ENCODE results near the gene DMRT1.

The DMRT1 gene

DNA sequence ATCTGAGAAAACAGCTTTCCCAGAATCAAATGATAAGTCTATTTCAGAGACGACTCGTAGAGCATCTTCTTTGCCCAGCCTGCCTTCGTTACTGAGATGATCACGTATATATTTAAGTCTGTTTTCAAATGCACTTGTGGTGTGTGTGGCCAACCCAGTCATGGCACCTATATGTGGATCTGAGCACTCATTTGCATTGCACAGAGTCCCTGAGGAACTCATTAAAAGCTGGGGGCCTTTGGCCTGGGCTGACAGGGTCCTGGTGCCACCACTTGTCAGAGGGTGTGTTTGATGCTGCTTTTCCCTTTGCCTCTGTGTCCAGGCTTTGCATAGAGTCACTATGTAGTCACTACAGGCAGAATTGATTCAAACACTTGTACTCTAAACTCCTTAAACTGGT lies 117.6 kb downstream of the DMRT1 start:
- H3K27me3 ChIP-seq, result peaks cover 98% of the 10 kb centered on the region
- TF ChIP-seq, protein P1, sequence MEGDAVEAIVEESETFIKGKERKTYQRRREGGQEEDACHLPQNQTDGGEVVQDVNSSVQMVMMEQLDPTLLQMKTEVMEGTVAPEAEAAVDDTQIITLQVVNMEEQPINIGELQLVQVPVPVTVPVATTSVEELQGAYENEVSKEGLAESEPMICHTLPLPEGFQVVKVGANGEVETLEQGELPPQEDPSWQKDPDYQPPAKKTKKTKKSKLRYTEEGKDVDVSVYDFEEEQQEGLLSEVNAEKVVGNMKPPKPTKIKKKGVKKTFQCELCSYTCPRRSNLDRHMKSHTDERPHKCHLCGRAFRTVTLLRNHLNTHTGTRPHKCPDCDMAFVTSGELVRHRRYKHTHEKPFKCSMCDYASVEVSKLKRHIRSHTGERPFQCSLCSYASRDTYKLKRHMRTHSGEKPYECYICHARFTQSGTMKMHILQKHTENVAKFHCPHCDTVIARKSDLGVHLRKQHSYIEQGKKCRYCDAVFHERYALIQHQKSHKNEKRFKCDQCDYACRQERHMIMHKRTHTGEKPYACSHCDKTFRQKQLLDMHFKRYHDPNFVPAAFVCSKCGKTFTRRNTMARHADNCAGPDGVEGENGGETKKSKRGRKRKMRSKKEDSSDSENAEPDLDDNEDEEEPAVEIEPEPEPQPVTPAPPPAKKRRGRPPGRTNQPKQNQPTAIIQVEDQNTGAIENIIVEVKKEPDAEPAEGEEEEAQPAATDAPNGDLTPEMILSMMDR (IDR thresholded peaks at IDR 0.05), result no peak
- H3K4me3 ChIP-seq (ENCODE audit: low read depth in 1 of 2, low read length in 1 of 2), result no peak overlapping the region

DNA sequence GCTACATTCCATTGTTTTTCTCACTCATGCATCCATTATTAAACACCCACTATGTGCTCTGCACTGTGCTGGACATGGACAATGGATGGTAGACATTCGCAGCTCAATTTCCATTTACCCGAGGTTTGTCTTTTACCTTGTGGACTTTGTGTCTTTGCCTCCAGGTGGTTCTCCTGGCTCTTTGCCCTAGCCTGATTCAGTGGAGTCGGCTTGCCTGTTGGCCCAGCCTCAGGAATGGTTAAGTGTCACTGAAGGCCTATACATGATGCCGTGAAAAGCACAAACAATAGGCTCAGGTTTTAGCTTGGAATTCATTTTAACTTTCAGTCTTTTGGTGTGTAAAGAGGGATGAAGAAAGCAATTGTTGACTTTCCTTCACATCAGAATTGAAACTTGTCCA lies 118.4 kb downstream of the DMRT1 start:
- Histone ChIP-seq H3K4me1 (ENCODE audit: control insufficient read depth in 1 of 2, insufficient read depth in 1 of 2, low read depth in 1 of 2, low read length in 1 of 2) (no peaks in the 10 kb centered on the region), H3K27ac (no peak overlapping the region), H3K9me3 (no peaks in the 10 kb centered on the region), H3K27me3 (peaks cover 98% of the 10 kb centered on the region), H3K36me3 (no peaks in the 10 kb centered on the region), H3K4me3 (ENCODE audit: low read depth in 1 of 2, low read length in 1 of 2) (no peak overlapping the region)
- TF ChIP-seq, protein P1 (IDR thresholded peaks at IDR 0.05), result no peak

More for the DNA sequence above, 117.6 kb downstream of the DMRT1 start:
- no peak overlapping the region for H3K27ac ChIP-seq
- H3K9me3 ChIP-seq, result no peaks in the 10 kb centered on the region
- H3K36me3 ChIP-seq, result no peaks in the 10 kb centered on the region
- no peaks in the 10 kb centered on the region for H3K4me1 ChIP-seq (ENCODE audit: control insufficient read depth in 1 of 2, insufficient read depth in 1 of 2, low read depth in 1 of 2, low read length in 1 of 2)

DNA sequence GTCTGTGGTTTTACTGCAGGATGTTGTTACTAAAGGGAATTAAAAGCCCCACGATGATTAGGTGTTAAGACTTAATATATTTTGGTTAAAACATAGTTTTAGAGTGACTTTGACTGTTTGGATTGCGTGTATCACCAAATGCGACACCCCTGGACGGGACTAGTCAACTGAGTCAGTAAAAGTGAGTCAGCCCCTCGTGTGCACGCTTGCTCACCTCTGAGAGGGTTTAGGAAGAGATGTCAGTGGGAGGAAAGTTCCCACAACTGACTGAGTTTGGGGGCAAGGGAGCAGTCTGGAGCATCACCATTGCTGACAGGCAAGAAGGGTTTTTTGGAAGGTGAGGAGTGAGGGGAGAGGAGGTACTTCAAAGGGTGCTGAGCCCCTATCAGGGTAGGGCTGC lies 120.5 kb downstream of the DMRT1 start:
- H3K36me3 ChIP-seq, result no peaks in the 10 kb centered on the region
- no peaks in the 10 kb centered on the region for H3K4me1 ChIP-seq (ENCODE audit: control insufficient read depth in 1 of 2, insufficient read depth in 1 of 2, low read depth in 1 of 2, low read length in 1 of 2)
- TF ChIP-seq, protein P1 (IDR thresholded peaks at IDR 0.05), result no peak
- no peaks in the 10 kb centered on the region for H3K9me3 ChIP-seq
- H3K27ac ChIP-seq, result no peak overlapping the region
- peaks cover 100% of the 10 kb centered on the region for H3K27me3 ChIP-seq
- no peak overlapping the region for H3K4me3 ChIP-seq (ENCODE audit: low read depth in 1 of 2, low read length in 1 of 2)

DNA sequence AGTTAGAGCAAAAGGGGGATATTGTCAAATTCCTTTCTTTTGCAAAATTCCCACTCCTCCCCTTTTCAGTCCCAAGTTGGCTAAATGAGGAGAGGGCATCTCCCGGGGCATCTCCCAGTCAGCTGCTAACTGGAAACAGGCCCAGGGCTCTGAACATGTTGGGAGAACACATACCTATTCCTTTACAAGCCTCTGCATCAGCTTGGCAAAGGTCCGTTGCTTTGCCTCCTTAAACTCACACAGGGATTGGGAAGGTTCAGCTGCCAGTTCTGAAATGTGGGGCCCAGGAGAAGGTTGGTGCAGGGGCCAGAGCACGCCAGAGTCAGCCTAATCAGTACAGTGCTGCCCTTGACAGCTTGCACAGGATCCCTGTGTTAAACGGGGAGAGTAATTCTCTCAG lies 124.0 kb downstream of the DMRT1 start:
- Histone ChIP-seq H3K27ac (no peak overlapping the region), H3K9me3 (peaks cover 4% of the 10 kb centered on the region), H3K4me1 (ENCODE audit: control insufficient read depth in 1 of 2, insufficient read depth in 1 of 2, low read depth in 1 of 2, low read length in 1 of 2) (no peaks in the 10 kb centered on the region), H3K27me3 (peaks cover 100% of the 10 kb centered on the region), H3K36me3 (no peaks in the 10 kb centered on the region), H3K4me3 (ENCODE audit: low read depth in 1 of 2, low read length in 1 of 2) (no peak overlapping the region)
- TF ChIP-seq, protein P1 (IDR thresholded peaks at IDR 0.05), result no peak

DNA sequence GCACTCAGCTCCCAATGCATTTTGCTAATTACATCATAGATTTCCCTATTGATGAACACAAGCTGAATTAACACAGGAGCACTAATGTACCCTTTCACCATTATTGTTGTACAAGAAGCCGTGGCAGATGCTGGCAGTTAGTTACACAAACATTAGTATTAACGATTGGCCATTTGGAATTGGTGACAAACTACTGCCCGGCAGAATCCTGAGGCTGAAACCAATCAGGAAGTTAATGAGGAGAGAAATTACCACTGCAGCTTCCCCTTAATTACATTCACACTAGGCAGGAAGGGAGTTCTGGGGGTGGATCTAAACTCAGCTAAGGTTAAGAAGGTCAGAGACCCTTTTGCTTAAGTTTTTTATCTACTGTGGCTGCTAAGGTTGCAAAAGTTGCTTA lies 125.4 kb downstream of the DMRT1 start:
- TF ChIP-seq, protein P1 (IDR thresholded peaks at IDR 0.05), result no peak
- Histone ChIP-seq H3K4me1 (ENCODE audit: control insufficient read depth in 1 of 2, insufficient read depth in 1 of 2, low read depth in 1 of 2, low read length in 1 of 2) (peaks cover 0 to 9% of the 10 kb centered on the region in 2 experiments), H3K9me3 (peaks cover 4% of the 10 kb centered on the region), H3K27ac (no peak overlapping the region), H3K27me3 (peaks cover 100% of the 10 kb centered on the region), H3K36me3 (no peaks in the 10 kb centered on the region), H3K4me3 (ENCODE audit: low read depth in 1 of 2, low read length in 1 of 2) (no peak overlapping the region)

DNA sequence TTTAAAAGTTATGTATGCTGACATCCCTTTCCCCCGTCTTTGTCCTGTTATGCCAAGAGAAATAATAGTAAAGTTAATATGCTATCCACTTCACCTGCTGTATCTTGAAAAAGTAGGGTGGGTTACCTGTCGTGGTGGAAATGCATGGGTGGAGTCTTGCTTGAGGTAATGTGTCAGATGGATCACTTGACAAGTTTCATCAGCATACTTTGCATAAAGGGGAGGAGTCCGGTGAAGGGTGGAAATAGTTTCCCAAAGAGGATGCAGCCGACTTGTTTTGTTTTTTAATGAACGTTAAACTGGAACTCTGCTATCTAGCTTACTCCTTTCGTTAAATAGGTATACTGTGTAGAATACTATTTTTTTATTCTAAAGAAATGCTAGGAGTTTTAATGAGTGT lies 125.9 kb downstream of the DMRT1 start:
- H3K9me3 ChIP-seq, result peaks cover 4% of the 10 kb centered on the region

More for the DNA sequence above, 125.9 kb downstream of the DMRT1 start:
- Histone ChIP-seq H3K36me3 (no peaks in the 10 kb centered on the region), H3K27ac (no peak overlapping the region), H3K4me3 (ENCODE audit: low read depth in 1 of 2, low read length in 1 of 2) (no peak overlapping the region), H3K4me1 (ENCODE audit: control insufficient read depth in 1 of 2, insufficient read depth in 1 of 2, low read depth in 1 of 2, low read length in 1 of 2) (peaks cover 4 to 14% of the 10 kb centered on the region in 2 experiments), H3K27me3 (peaks cover 100% of the 10 kb centered on the region)
- TF ChIP-seq, protein P1 (IDR thresholded peaks at IDR 0.05), result no peak
